NT2/D1 (cell line): ENCODE results near the gene PRKCB.

Experiments used
- SUZ12 ChIP-seq: IDR thresholded peaks from 2 replicates; pipeline ENCODE4 v1.6.1; 2011; ENCODE audit not compliant: insufficient read length, insufficient read depth; ENCODE audit errors: extremely low read depth
- YY1 ChIP-seq: IDR thresholded peaks from 2 replicates; pipeline ENCODE4 v1.6.1; 2011; ENCODE audit not compliant: insufficient read length, insufficient read depth
- ZNF274 ChIP-seq: IDR thresholded peaks from 2 replicates; pipeline ENCODE4 v1.6.1; 2011; ENCODE audit warnings: mild to moderate bottlenecking, low read depth, low read length

GRCh38 chr16:23833504-23833903 lies 2.3 kb upstream of the PRKCB start:
- no peak for TF ChIP-seq YY1
- no peak for TF ChIP-seq ZNF274
- TF ChIP-seq SUZ12: no peak
